DND-41 (cell line): ENCODE data around the gene MICAL3.

Source experiments
- ATAC-seq: fragments of 200-7000 bp; cut with Tn5 transposase; 3 replicates; pipeline ENCODE4 v1.9.1; 2021; ENCODE audit warnings: low read depth; ENCODE audit not compliant: insufficient read depth
- DNase-seq: peaks from one replicate; pipeline ENCODE4 v3.0.0-alpha.2; 2020
- H2AFZ ChIP-seq: 2 replicates; pipeline ENCODE4 v1.6.0; 2012; ENCODE audit warnings: low read depth, low read length
- H3K27ac ChIP-seq: 2 replicates; pipeline ENCODE4 v1.5.1; 2012; ENCODE audit warnings: low read length, inconsistent platforms
- H3K27me3 ChIP-seq: fragments of 200-600 bp; sonication (generic); 2 replicates; pipeline ENCODE4 v1.6.0; 2012; ENCODE audit warnings: low read length, mild to moderate bottlenecking, inconsistent platforms; ENCODE audit not compliant: insufficient read depth, poor library complexity
- H3K36me3 ChIP-seq: 2 replicates; pipeline ENCODE4 v1.5.1; 2012; ENCODE audit warnings: low read length, inconsistent platforms; ENCODE audit not compliant: insufficient read depth
- H3K4me1 ChIP-seq: 2 replicates; pipeline ENCODE4 v1.5.1; 2012; ENCODE audit warnings: mild to moderate bottlenecking, low read length; ENCODE audit not compliant: insufficient read depth
- H3K4me2 ChIP-seq: 2 replicates; pipeline ENCODE4 v1.6.0; 2012; ENCODE audit warnings: mild to moderate bottlenecking, moderate library complexity, low read length, inconsistent platforms; ENCODE audit not compliant: insufficient read depth
- H3K4me3 ChIP-seq, 2 experiments: fragments of 200-600 bp in 1 of 2; shearing (Covaris generic) in 1 of 2; 2 replicates each; pipeline ENCODE4 v1.5.1; 2012 to 2016; ENCODE audit warnings: inconsistent platforms in 2 of 2, low read length in 2 of 2, mild to moderate bottlenecking in 2 of 2, low read depth in 1 of 2, moderate library complexity in 1 of 2
- H3K79me2 ChIP-seq: 2 replicates; pipeline ENCODE4 v1.6.0; 2012; ENCODE audit warnings: low read length, inconsistent platforms; ENCODE audit not compliant: insufficient read depth
- H3K9ac ChIP-seq: 2 replicates; pipeline ENCODE4 v1.6.0; 2012; ENCODE audit warnings: low read depth, mild to moderate bottlenecking, inconsistent platforms, low read length, moderate library complexity
- H3K9me3 ChIP-seq: 2 replicates; pipeline ENCODE4 v1.5.1; 2012; ENCODE audit warnings: low read length, moderate library complexity, mild to moderate bottlenecking, inconsistent platforms; ENCODE audit not compliant: insufficient read depth, severe bottlenecking
- H4K20me1 ChIP-seq: 2 replicates; pipeline ENCODE4 v1.6.0; 2012; ENCODE audit warnings: low read length; ENCODE audit not compliant: insufficient read depth
- CTCF ChIP-seq: IDR thresholded peaks from 2 replicates; pipeline ENCODE4 v1.5.1; 2012; ENCODE audit warnings: borderline replicate concordance, low read length, moderate library complexity, mild to moderate bottlenecking; ENCODE audit not compliant: poor library complexity, severe bottlenecking; ENCODE audit errors: extremely low read depth
- EZH2 ChIP-seq: IDR thresholded peaks from 3 replicates; pipeline ENCODE4 v1.6.1; 2012; ENCODE audit warnings: borderline replicate concordance, low read depth, mild to moderate bottlenecking, moderate library complexity, low read length, inconsistent platforms; ENCODE audit not compliant: severe bottlenecking

MICAL3 gene

GRCh38 chr22:17884893-17885292, 139.5 kb downstream of the MICAL3 start:
- no peak overlapping the region for H3K27ac ChIP-seq
- no peaks in the 10 kb centered on the region for H3K9me3 ChIP-seq
- no peak overlapping the region for H2AFZ ChIP-seq
- H3K27me3 ChIP-seq: no peaks in the 10 kb centered on the region
- peaks cover 60% of the 10 kb centered on the region for H3K36me3 ChIP-seq
- ATAC-seq (no peak), DNase-seq (no peak)
- H3K9ac ChIP-seq: no peak overlapping the region
- no peak overlapping the region for H3K4me3 ChIP-seq
- TF ChIP-seq EZH2: no peak
- no peak overlapping the region for H3K4me2 ChIP-seq
- no peaks in the 10 kb centered on the region for H3K4me1 ChIP-seq
- H4K20me1 ChIP-seq: no peaks in the 10 kb centered on the region
- H3K79me2 ChIP-seq: no peaks in the 10 kb centered on the region

- no peak overlapping the region for H3K27ac ChIP-seq
- H3K4me2 ChIP-seq: no peak overlapping the region
- peaks cover 67% of the 10 kb centered on the region for H3K36me3 ChIP-seq
- DNase-seq: no peak
- H3K4me1 ChIP-seq: no peaks in the 10 kb centered on the region
- no peak overlapping the region for H3K9ac ChIP-seq
- H3K4me3 ChIP-seq: no peak overlapping the region
- no peaks in the 10 kb centered on the region for H4K20me1 ChIP-seq
- H3K9me3 ChIP-seq: no peaks in the 10 kb centered on the region
- no peak overlapping the region for H2AFZ ChIP-seq
- ATAC-seq: no peak
- H3K79me2 ChIP-seq: no peaks in the 10 kb centered on the region
- H3K27me3 ChIP-seq: no peaks in the 10 kb centered on the region
- TF ChIP-seq EZH2: no peak
- TF ChIP-seq CTCF: no peak
Observed at GRCh38 chr22:17884084-17884483, 140.3 kb downstream of the MICAL3 start.

GRCh38 chr22:17883356-17883755, 141.0 kb downstream of the MICAL3 start:
- Histone ChIP-seq H3K4me2 (no peak overlapping the region), H3K9me3 (no peaks in the 10 kb centered on the region), H3K4me3 (no peak overlapping the region), H3K4me1 (no peaks in the 10 kb centered on the region), H3K27me3 (no peaks in the 10 kb centered on the region), H2AFZ (no peak overlapping the region), H4K20me1 (no peaks in the 10 kb centered on the region), H3K79me2 (no peaks in the 10 kb centered on the region), H3K36me3 (peaks cover 60% of the 10 kb centered on the region), H3K9ac (no peak overlapping the region), H3K27ac (no peak overlapping the region)
- ATAC-seq (no peak), DNase-seq (no peak)
- TF ChIP-seq CTCF: no peak
- no peak for TF ChIP-seq EZH2

- H3K27me3 ChIP-seq: no peaks in the 10 kb centered on the region
- no peak overlapping the region for H3K9ac ChIP-seq
- TF ChIP-seq EZH2: no peak
- H3K36me3 ChIP-seq: peaks cover 54% of the 10 kb centered on the region
- no peaks in the 10 kb centered on the region for H4K20me1 ChIP-seq
- no peak overlapping the region for H3K4me3 ChIP-seq
- no peak for DNase-seq
- no peak overlapping the region for H2AFZ ChIP-seq
- ATAC-seq: no peak
- no peaks in the 10 kb centered on the region for H3K4me1 ChIP-seq
- H3K4me2 ChIP-seq: no peak overlapping the region
- no peaks in the 10 kb centered on the region for H3K9me3 ChIP-seq
- H3K79me2 ChIP-seq: no peaks in the 10 kb centered on the region
- no peak overlapping the region for H3K27ac ChIP-seq
Observed at GRCh38 chr22:17882727-17883126, 141.6 kb downstream of the MICAL3 start.
